SK-MEL-5 (cell line): ENCODE measurements around the gene KIF13A. TPM values are rescaled to one million over a fixed set of nuclear protein-coding genes. Genes with fewer than 3 reads are reported as not detected.
A peak's percentile ranks its signal among the peaks of the same experiment; 100 is the strongest.
"Not testable (repeated sequence)": the region's sequence is repeated elsewhere in the genome, so short reads cannot be mapped to it uniquely, and the experiment has no call there.

ENCODE experiments used
- DNase-seq: peaks from one replicate; pipeline ENCODE4 v3.0.0-alpha.2; 2016; ENCODE audit warnings: low read depth, low spot score
- in situ Hi-C: cut with HindIII; loops from 2 replicates; pipeline ENCODE4 v1.10.0; 2016; ENCODE audit warnings: low sequenced_read_pairs, high pct_unique_total_duplicates, low pct_unique_long_range_greater_than_20kb
- total RNA-seq: library from RNA; depleted of rRNA; stranded (reverse); fragments of >200 nt; shearing (Covaris generic); gene quantifications from 2 replicates; pipeline ENCODE4 v1.2.3, GENCODE V29; 2014

The KIF13A gene
- total RNA-seq, 1 experiment from 2014 or later = 44.6 TPM

- in situ Hi-C loops = no loop called here
- no peak for DNase-seq
Observed at GRCh38 chr6:17870300-17871188, 116.9 kb downstream of the KIF13A start.

- in situ Hi-C loops = no loop called here
- peak; percentile 59 for DNase-seq
Observed at GRCh38 chr6:17869753-17870050, 117.7 kb downstream of the KIF13A start.

DNA sequence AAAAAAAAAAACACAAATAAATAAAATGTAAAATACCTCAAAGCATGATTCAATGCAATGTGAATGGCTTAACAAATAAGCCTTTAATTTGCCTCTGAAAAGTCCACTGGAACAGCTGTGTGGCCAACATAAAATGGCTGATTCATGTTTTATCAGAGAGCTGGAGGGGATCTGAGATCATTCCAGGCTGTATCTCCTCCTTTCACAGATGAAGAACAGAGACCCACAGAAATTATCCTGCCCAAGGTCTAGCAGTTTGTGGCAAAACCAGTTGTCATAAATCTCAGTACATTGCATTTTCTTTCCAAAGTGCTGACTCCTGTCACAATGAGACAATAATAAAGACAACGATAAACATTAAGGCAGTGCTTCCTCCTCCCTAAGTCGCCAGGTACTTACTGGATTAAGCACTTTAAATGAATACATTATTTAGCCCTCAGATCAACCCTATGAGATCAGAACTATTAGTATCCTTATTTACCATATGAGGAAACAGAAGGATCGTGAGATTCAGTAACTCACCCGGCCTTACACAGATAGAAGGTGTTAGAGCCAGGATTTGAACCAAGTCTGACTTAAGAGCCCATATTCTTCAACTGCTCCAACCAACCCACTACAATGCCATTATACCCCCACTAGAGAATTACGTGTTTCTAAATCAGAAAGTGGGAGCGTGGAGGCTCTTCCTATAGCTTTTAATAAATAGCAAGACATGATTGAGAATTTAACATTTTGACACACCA lies 118.3 kb downstream of the KIF13A start:
- DNase-seq = peak; percentile 92
- in situ Hi-C loops = no loop called here

DNA sequence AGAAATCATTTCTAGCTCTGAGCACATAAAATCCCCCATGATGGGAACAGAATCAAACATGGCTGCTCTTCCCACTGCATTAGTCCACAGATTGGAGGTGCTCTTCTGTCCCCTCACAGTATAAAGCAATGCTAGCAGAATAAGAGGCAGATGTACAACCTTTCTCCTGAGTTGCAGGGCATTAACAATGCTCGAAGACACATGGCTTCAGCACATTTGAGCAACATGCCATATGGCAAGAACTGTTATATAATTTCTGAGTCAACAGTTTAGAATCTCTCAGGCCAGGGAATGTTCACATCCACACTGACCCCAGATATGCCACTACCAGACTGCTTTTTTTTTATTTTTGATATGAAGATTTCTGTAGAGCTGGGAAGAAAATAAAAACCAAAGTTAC lies 119.6 kb downstream of the KIF13A start:
- in situ Hi-C loops = no loop called here
- no peak for DNase-seq

DNA sequence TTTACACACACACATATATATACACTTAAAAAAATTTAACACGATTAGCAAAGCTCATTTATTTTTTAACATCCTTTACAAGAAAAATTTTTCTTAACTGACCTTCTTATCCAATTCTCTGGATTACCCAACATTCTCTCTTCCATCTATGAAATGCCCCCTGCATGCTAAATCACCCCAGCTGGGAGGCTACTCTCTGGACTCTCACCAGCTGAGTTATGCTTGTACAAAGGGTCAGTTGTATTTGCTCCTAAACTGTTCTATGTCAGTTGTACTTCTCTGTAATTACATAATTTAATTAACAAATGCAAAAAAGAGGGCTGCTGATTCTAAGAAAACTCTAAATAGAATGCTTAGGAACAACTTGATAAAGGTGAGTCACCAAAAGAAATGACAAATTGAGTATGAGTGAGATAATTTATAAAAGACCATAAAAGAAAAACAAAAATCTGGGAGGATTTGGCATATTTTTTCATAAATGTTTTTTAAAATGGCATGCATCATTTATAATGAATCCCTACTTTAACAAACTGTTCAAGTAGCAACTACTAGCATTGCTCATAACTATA lies 120.5 kb downstream of the KIF13A start:
- in situ Hi-C loops = no loop called here
- peak; percentile 45 for DNase-seq

DNA sequence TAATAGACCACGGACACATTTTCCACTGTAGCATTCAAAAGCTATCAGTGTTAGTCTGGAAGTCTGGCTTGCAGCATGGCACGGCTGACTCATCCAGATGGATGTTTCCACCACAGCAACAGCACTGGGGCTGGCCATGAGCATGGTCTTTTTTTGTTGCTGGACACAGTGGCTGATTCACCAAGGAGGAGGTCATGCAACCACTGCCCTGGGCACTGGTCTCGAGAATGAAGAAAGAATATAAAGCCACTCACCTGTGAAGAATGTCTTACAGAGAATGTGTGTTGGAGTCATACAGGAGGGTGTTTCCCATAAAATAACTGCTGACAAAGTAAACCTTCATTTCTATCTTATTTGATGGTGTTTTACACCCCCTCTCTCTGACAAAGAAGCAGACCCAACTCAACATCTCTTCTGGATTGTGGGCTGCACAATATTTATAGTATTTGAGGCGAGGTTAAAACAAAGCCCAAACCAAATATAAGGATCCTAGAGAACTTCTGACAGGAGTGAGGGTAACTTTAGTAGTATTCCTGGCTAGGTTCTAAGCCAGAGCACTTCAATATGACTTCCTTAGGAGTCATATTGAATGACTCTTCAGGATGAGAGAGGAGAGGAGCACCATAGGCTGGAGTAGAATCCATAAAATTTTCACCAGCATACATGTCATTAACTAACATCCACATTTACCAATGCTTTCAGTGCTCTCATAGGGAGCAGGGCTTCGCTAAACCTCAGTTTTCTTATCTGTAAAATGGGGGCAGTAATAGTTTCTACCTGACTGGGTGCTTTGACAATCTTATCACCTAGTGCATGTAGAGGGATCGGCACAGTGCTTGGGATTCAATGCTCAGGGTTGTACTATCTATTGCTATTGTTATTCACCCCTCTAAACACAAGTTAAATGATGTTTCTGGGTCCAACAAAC lies 121.4 kb downstream of the KIF13A start:
- in situ Hi-C loops = no loop called here
- peak; percentile 91 for DNase-seq

DNA sequence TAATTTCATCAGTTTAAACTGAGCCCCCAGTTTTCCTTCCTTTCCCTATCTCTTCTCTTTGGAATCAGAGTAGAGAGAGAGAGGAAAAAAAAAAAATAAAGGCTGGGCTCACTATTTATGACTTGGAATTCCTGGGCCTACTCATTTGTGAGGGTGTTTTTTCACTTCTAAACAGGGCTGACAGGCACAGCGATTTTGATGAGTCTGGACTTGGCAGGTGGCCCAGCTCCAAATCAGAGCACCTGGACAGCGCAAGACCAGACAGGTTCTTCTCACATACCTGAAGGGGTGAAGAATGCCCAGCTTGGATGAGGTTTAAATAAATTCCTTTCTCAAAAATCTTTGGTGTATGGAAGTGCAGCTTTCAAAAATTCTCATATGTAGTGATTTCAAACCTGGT lies 122.2 kb downstream of the KIF13A start:
- no peak for DNase-seq
- in situ Hi-C loops = no loop called here

DNA sequence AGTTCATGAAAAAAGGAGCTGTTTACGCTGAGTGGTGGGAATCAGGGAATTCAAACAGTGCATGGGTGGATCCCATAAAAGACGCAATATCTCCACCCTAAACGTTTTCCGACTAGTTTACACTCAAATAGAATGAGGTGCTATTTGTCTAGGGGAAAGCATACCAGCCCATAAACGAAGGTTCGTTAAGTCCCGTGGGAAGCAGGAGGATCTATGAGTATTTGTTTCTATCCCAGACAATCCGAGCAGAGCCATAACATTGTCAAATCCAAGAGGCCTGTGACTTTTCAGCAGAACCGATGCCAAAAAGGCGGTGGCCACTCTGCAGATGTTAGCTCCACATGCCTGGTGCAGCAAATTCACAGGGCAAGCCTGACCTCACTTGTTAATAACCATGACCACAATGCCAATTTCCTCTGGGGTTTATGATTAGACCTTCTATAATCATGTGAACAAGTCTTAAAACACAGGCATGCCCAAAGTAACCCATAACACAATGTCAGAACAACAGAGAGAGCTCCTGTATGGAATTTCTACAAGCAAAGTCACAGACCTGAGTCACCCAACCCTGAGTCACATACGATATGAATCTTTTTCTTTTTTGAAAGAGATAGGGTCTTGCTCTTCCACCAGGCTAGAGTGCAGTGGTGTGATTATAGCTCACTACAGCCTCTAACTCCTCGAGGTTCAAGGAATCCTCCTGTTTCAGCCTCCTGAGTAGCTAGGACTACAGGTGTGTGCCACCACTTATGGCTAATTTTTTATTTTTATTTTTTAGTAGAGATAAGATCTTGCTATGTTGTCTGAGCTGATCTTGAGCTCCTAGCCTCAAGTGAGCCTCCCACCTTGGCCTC lies 123.3 kb downstream of the KIF13A start:
- in situ Hi-C loops = no loop called here
- peak; percentile 23 for DNase-seq

DNA sequence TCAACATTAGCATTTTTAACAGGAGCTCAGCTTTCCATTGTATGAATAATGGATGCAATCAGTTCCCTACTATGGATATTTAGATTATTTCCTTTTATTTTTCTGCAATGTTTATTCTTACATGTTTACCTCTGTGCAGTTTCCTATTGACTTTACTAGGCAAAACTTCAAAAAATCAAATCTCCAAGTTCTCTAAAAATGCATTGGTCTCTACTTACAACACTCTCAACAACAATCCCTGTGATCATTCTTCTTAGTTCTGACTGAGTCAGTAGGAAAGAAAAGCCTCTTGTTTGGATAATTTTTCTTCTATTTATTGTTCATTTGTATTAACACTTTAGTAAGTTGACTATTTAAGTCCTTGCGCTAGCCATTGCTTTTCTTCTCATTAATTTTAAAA lies 126.1 kb downstream of the KIF13A start:
- DNase-seq = no peak
- in situ Hi-C loops = no loop called here

GRCh38 chr6:17859846-17860245 lies 127.6 kb downstream of the KIF13A start:
- in situ Hi-C loops = no loop called here

DNA sequence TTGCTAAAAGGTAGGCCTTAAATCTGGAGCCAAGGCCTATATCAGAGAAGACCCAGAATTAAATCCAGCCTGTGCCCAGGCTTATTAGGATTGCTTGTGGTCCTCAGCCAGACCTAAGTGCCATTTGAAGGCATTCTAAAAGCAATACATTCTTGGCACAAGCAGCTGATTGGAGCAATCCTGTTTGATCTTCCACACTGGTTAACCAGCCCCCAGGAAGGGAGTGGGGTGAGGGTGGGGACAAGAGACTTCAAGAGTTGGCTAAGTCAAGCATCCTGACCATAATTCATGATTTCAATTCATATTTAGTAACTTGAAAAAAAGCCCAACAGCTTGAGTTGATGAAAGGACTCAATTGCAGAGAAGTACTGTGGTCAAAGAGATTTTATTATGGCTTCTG lies 128.9 kb downstream of the KIF13A start:
- DNase-seq = no peak
- in situ Hi-C loops = no loop called here

More at GRCh38 chr6:17859846-17860245, 127.6 kb downstream of the KIF13A start:
- no peak for DNase-seq

- DNase-seq, in situ Hi-C loops: not testable (repeated sequence)
Observed at GRCh38 chr6:17857188-17857587, 130.2 kb downstream of the KIF13A start.

DNA sequence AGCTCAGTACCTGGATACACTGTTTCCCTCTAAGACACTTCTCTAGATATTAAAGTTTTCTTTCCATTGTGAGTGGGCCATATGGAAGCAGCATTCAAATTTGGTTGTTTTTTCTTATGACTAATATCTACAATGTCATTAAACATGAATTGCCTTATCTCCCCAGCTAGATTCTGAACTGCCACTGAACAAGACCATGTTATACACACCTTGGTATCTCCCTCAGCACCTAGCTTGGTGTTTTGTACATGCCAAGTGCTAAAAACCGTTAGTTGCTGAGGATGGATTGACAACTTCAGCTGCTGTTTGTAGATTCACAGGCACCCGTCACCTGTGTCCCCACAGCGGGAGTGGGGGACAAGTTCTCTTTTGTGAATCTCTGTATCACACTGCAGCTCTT lies 131.1 kb downstream of the KIF13A start:
- DNase-seq = no peak
- in situ Hi-C loops = no loop called here

DNA sequence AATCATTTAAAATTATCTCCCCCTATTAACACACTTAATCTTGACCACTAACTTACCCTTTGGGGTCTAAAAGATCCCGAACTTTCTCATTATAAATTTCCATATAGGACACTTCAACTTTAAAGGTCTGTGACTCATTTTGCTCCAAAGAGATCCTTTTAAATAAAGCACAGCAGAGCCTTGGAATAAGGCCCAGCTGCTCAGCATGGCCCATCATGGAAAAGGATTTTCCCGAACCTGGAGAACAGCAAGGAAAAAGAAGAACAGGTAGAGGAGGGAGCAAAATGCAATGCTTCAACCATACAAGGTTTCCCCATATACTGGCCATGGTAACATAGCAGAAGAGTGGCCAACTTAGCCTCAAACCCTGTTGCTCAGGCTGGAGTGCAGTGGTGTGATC lies 132.1 kb downstream of the KIF13A start:
- no peak for DNase-seq
- in situ Hi-C loops = no loop called here

- DNase-seq = no peak
- in situ Hi-C loops = no loop called here
Observed at GRCh38 chr6:17853533-17853932, 133.9 kb downstream of the KIF13A start.

DNA sequence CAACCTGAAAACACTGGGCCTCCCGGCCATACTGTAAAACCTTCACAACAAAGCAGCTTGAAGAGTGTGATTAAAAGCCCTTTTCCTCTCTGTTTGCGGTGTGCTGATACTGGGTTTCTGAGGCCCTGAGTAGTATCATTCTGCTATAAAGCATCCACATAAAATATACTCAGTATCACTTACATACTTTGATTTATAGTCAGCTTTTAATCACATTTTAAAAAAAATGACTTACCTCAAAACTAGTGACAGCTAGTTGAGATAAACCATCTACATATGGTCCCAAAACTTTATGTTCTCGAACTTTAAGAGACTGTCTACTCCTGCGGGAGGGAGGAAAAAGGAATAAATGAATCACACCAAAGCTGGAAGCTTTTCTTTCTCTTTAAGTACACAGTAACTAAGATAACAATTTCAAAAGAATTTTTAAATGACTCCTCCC lies 135.7 kb downstream of the KIF13A start:
- in situ Hi-C loops = no loop called here
- no peak for DNase-seq
